ENCODE results near the gene TUBE1. TPM values are rescaled to one million over a fixed set of nuclear protein-coding genes. Genes with fewer than 3 reads are reported as not detected.

Gene TUBE1
- total RNA-seq, 1 donor from 2014 or later = 4.3 TPM

GRCh38 chr6:112034616-112034995 is 52.7 kb downstream of the TUBE1 start:
- no peak overlapping the region for H3K4me3 ChIP-seq (ENCODE audit: low read depth, low read length)
- no peak for TF ChIP-seq CTCF (conservative IDR thresholded peaks at IDR 0.05; ENCODE audit: low read depth, low read length)
- no peak for DNase-seq (ENCODE audit: low read depth)

GRCh38 chr6:112033791-112034615 is 53.3 kb downstream of the TUBE1 start:
- H3K4me3 ChIP-seq (ENCODE audit: low read depth, low read length) = no peak overlapping the region
- no peak for DNase-seq (ENCODE audit: low read depth)
- TF ChIP-seq CTCF (conservative IDR thresholded peaks at IDR 0.05; ENCODE audit: low read depth, low read length) = no peak

GRCh38 chr6:112032728-112033127 is 54.6 kb downstream of the TUBE1 start:
- no peak for DNase-seq (ENCODE audit: low read depth)
- no peak overlapping the region for H3K4me3 ChIP-seq (ENCODE audit: low read depth, low read length)
- TF ChIP-seq CTCF (conservative IDR thresholded peaks at IDR 0.05; ENCODE audit: low read depth, low read length) = no peak

- no peak overlapping the region for H3K4me3 ChIP-seq (ENCODE audit: low read depth, low read length)
- DNase-seq (ENCODE audit: low read depth) = no peak
Measured at GRCh38 chr6:112031960-112032359, 55.3 kb downstream of the TUBE1 start.

GRCh38 chr6:112030961-112031660 is 56.2 kb downstream of the TUBE1 start:
- no peak overlapping the region for H3K4me3 ChIP-seq (ENCODE audit: low read depth, low read length)
- DNase-seq (ENCODE audit: low read depth) = no peak
- TF ChIP-seq CTCF (conservative IDR thresholded peaks at IDR 0.05; ENCODE audit: low read depth, low read length) = no peak

More at GRCh38 chr6:112031960-112032359, 55.3 kb downstream of the TUBE1 start:
- TF ChIP-seq CTCF (conservative IDR thresholded peaks at IDR 0.05; ENCODE audit: low read depth, low read length) = no peak

- no peak for DNase-seq (ENCODE audit: low read depth)
- no peak overlapping the region for H3K4me3 ChIP-seq (ENCODE audit: low read depth, low read length)
- TF ChIP-seq CTCF (conservative IDR thresholded peaks at IDR 0.05; ENCODE audit: low read depth, low read length) = no peak
Measured at GRCh38 chr6:112030206-112030960, 56.9 kb downstream of the TUBE1 start.

Measured in epithelial cell of proximal tubule (primary cell).